ENCODE measurements around the gene SYN1.

- TF ChIP-seq, protein P1, sequence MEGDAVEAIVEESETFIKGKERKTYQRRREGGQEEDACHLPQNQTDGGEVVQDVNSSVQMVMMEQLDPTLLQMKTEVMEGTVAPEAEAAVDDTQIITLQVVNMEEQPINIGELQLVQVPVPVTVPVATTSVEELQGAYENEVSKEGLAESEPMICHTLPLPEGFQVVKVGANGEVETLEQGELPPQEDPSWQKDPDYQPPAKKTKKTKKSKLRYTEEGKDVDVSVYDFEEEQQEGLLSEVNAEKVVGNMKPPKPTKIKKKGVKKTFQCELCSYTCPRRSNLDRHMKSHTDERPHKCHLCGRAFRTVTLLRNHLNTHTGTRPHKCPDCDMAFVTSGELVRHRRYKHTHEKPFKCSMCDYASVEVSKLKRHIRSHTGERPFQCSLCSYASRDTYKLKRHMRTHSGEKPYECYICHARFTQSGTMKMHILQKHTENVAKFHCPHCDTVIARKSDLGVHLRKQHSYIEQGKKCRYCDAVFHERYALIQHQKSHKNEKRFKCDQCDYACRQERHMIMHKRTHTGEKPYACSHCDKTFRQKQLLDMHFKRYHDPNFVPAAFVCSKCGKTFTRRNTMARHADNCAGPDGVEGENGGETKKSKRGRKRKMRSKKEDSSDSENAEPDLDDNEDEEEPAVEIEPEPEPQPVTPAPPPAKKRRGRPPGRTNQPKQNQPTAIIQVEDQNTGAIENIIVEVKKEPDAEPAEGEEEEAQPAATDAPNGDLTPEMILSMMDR (optimal IDR thresholded peaks at IDR 0.05 in 1 of 3, IDR thresholded peaks at IDR 0.05 in 1 of 3, conservative IDR thresholded peaks at IDR 0.05 in 1 of 3; ENCODE audit: extremely low read depth in 1 of 3, insufficient read depth in 2 of 3, low read length in 3 of 3) = no peak
- no peak for TF ChIP-seq EZH2 (IDR thresholded peaks at IDR 0.05; ENCODE audit: low read length)
Measured at GRCh38 chrX:47597222-47597621, 22.4 kb downstream of the SYN1 start.
